ENCODE results near the gene LRRC72.
"Not testable (repeated sequence)": the region's sequence is repeated elsewhere in the genome, so short reads cannot be mapped to it uniquely, and the experiment has no call there.

The LRRC72 gene

DNA sequence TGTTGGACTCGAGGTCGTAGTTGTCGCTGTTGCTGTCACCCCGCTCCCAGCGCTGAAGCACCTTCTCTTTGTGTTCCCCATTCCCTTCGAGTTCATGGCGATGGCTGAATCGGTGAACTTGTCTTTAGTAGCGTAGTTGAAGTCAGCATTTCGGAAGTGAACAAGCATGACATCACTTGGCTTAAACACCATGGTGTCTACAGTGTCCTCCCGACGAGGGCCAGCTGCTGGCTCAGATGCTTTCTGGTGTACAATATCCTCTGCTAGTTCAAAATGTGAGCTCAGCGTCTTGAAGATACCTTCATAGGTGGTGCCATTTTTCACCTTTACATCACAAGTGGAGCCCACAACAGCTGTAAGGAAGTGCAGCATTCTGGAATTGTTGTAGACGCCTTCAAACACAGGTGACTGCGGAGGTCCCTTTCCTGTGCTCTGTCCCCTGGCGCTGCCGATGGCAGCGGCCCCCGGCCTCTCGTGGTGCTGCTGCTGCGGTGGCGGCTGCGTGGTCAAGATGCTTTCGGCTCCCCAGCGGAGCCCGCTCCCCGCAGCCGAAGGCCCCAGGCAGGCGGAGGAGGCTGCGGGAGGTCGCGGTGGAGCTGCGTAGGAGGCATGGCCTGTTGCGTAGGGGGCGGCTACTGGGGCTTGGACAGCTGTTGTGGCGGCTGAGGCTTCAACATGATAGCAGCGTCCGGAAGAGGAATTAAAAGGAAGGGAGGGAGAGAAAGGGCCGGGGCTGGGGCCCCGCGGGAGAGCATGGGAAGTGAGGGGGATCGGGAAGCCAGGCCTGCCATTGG is 59.7 kb downstream of the LRRC72 start:
- no peak for DNase-seq

DNA sequence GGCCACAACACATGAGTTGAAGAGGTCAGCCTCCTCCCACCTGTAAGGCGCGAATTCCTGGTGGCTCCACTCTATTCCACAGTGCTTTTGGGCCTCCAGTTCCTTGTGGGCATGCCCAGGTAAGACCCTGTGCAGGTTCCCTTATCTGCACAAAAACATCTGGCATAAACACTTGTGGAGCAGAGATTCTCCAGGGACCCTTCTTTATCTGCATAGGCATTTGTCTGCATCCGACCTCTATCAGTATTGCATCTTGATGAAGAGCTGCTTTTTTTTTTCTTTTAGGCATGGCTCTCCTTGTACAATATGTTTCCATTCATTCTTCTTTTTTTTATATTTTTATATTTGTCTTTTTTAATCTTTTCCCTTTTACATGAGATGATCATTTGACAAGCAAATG is 60.5 kb downstream of the LRRC72 start:
- no peak for DNase-seq

DNA sequence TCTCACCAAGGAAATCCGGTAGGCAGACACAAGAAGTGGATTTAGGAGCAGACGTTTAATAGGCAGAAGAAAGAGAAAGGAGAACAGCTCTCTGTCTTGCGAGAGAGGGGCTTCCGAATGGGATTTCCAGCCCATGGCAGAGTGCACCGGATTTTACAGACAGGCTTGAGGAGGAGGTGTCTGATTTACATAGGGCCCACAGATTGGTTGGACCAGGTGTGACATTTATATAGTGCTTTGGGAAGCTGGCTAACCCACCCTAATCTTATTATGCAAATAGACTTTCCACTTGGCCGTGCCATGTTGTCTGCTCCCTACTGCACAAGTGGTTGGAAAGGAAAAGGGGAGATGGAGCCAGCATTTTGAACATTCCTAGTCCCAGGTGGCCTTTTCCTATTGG is 61.2 kb downstream of the LRRC72 start:
- no peak for DNase-seq

DNA sequence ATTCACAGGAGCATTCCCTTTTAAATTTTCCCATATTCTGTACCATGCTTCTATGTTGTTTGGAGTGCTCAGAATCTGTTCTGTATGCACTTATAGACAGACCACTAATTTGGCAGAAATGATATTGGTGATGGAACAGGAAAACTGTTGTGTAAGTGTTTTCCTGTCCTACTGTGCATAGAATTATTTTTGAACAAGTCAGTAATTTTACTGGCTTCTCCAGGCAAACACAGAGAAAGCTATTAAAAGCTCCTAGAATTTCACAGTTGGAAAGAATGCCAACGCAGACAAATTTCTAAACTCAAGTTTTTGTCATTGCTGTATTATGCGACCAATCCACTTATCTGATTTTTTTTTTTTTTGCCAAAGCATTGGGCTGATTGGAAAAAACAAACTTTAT is 63.3 kb downstream of the LRRC72 start:
- no peak for DNase-seq

GRCh38 chr7:16590424-16590823 is 63.8 kb downstream of the LRRC72 start:
- no peak for DNase-seq

DNA sequence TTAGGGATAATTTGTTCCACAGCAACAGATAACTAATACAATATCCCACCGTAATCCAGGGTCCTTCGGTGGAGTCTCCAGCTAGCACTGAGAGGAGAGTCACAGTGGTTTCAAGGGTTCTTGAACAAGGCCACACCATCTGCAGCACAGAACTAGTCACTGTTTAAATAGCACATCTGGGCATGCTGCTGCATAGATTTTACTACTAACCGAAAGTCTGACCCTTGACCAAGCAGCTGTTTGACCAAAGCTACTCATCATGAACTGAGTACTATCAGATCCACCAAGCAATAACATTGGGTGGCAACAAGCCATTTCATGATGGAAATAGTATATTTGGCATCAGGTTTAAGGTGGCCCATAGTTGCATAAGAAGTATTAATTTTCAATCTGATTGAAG is 65.8 kb downstream of the LRRC72 start:
- DNase-seq, result no peak

DNA sequence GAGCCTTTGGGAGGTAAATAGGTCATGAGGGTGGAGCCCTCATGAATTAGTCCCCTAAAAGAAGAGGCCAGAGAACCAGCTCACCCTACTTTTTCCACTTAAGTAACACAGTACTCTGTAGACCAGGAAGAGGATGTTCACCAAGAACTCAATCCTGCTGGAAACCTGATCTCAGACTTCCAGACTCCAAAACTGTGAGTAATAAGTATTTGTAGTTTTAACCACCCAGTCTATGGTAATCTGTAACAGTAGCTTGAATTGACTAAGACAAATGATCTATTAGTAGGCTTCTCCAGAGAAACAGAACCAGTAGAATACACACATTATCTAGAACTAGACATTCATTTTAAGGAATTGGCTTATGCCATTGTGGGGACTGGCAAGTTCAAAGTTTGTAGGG is 67.4 kb downstream of the LRRC72 start:
- no peak for DNase-seq

GRCh38 chr7:16594676-16595075 is 68.1 kb downstream of the LRRC72 start:
- no peak for DNase-seq

- DNase-seq, result not testable (repeated sequence)
These were observed 69.0 kb downstream of the LRRC72 start for GRCh38 chr7:16595596-16595995.

DNA sequence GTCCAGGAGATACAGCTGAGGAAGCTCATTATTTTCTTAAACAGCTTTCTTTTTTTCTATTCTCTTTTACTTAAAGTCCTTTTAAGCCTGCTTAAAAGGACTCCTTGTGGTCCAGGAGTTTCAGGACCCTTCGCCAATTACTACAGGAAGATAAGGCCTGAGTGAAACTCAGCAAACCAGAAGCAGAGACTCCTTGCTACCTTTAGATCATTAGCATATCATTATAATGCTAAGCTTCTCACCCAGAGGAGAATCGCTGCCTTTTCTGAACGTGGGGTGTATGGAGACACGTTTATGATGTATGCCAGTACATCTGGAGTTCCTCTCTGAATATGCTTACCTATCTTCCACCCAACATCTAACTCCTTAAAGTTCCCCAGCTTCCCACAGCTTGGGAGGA is 71.4 kb downstream of the LRRC72 start:
- no peak for DNase-seq

DNA sequence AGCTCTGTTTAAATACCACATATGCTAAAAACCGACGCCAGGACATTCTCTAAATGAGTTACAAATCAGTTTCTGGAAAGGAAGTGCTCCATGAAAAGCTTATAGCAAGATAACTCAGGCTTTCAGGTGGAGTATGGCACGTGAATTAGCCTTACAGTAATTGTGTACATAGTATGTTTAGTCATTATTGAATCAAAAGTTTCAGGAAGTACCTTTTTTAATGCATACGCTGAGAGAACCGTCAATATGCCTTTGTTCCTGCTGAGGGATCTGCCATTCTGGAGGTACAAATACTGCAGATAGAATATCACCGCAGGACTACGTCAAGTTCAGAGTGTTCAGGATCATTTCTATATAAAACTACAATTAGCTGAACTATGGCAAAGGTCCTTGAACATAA is 73.2 kb downstream of the LRRC72 start:
- DNase-seq, result no peak

DNA sequence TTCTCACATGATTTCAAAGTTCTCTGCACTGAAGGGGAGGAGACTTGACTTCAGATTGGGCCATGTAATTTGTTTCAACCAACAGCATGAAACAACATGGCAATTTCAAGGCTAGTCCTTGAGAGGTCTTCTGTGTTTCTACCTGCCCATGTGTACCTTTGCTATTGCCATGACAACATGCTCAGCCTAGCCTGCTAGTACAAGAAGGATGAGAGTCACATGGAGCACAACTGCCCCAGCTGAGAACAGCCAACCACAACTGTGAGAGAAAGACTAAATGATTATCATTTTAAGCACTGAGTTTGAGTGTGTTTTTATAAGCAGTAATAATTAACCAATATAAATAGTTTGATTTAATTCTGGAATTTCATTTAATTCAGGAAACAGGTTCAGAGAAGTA is 77.0 kb downstream of the LRRC72 start:
- DNase-seq, result no peak

DNA sequence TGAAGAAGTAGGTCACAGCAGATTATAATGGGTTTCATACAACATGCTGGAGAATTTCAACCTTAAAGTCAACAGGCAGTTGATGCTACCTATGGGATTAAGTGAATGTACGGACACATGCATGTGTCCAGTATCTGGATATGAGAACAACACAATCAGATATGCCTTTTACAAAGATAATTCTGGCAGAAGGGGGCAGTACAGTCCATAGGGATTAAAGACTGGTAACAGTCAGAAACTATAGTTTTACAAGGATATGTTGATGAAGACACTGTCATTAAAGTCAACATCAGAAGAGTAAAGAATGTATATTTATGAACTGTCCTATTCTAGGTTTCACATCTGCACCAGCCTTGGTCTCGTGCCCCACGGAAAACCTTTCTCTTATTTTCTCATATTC is 77.4 kb downstream of the LRRC72 start:
- no peak for DNase-seq

- DNase-seq, result no peak
These were observed 80.1 kb downstream of the LRRC72 start for GRCh38 chr7:16606704-16607103.

GRCh38 chr7:16609842-16610450 is 83.3 kb downstream of the LRRC72 start:
- DNase-seq, result no peak

DNA sequence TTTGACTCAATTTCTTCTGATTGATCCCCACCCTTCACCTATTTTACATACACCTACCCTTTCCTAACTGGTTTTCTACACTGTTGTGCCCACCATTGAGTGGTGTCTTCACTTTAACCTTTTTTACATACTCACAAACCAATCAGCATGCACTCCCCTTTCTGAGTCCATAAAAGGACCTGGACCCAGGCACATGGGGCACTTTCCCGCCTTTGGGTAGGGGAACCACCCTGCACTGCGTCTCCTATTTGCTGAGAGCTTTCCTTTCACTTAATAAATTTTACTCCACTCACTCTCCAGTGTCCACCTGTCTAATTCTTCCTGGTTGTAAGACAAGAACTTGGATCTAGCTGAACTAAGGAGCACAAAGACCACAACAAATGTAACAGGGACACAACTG is 85.1 kb downstream of the LRRC72 start:
- DNase-seq, result no peak

GRCh38 chr7:16615228-16615627 is 88.6 kb downstream of the LRRC72 start:
- no peak for DNase-seq

DNA sequence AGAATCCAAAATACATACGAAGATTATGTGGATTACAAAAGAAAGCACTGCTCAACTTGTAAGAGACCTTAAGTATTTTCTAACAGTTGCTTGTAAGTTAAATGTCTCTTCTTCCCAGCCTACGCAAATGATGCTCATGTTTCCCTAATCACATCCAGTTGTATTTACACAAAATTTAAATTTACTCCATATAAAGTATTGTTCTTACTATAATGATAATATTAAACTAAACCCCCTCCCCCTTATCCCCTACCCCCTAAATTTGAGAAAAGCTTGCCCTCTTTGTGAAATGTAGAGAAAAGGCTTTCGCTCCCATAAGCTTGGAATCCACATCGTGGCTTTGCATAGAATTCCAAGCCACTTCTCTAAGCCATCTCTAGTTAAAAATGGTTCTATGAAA is 89.5 kb downstream of the LRRC72 start:
- no peak for DNase-seq

DNA sequence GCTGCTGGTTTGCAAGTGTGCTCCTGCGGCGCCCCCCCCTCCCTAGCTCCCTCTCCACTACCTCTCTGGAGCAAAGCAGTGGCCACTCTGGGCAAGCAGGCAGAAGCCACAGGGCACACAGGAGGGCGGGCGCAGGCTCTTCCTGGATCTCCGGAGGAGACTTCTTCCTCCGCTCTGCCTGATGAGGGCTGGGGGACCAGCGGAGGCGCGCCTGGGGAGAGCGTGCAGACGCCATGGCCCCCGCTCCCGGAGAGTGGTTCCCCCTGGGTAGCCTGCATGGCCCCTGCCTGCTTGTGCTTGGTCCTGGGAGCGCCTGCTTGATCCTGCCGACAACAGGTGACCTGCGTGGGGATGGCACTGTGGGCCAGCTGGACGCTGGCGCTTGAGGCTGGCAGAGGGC is 89.9 kb downstream of the LRRC72 start:
- DNase-seq, result no peak

DNA sequence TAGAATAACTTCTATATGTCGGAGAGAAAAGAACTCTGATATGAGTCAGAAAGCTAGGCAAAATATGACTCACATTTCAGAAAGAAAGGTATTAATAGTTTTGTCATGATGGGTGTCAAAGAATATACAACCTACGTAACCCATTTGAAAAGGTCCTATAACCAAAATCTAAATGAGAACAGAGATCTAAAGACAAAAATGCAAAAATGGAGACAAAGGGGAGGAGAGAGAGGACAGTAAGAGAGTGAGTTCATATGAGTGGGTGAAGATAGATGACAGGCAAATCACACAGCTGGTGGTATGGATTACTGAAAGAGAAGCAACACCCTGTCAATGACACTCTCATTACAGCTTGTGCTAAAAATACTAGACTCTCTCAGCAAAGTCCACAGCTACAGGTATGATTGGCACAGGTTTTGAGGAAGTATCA is 93.4 kb downstream of the LRRC72 start:
- no peak for DNase-seq

DNA sequence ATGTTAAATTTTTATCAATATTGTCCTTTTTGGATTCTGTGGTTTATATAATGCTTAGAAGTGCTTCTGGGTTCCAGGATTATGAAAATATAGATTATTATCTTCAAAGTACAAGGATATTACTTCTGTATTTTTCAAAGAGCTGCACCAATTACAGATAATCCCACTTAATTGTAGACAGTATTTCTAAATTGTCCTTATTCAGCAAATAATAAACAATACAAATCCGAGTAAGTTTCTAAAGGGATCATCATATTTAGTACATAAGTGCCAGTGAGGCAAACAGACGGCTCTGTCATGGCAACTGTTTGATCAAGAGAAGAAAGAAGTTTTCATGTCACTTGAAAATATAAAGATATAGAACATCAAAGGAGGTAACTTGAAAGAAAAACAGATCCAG is 99.8 kb downstream of the LRRC72 start:
- DNase-seq, result no peak

DNA sequence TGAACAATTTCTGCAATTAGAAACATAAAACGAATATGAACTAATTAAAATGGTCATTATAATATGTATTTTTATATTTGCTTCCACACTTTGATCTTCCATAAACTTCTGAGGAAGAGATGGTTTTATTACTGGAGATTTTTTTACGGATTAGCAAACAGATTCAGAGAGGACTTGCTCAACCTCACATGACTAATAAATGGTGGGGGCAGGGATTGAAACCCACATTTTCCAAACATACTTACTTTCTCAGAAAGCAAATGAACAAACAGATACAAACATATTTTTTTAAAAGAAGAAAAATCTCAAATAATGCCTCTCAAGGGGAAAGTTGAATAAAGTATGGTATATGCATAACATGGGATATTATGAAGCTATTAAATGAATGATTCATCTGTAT is 100.6 kb downstream of the LRRC72 start:
- no peak for DNase-seq

DNA sequence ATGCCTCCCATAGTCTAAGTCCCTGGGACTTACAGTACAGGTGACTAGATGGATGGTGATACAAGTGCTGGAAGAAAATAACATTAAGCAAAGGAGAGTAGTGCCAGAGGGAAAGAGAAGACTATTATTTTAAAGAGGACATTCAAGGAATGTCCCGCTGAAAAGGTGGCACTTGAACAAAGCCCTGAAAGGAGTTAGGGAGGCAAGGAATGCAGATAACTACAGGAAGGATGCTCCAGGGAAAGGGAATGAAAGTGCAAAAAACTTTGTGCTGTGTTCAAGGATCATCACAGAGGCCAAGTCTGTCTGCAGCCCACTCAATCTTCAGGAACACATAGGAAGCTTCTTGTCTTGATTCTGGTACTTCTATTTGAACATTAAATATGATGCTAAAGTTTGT is 104.0 kb downstream of the LRRC72 start:
- DNase-seq, result no peak

Measured in NCI-H1930 (cell line).